Measurements from ENCODE around the gene DNAH1.

DNA sequence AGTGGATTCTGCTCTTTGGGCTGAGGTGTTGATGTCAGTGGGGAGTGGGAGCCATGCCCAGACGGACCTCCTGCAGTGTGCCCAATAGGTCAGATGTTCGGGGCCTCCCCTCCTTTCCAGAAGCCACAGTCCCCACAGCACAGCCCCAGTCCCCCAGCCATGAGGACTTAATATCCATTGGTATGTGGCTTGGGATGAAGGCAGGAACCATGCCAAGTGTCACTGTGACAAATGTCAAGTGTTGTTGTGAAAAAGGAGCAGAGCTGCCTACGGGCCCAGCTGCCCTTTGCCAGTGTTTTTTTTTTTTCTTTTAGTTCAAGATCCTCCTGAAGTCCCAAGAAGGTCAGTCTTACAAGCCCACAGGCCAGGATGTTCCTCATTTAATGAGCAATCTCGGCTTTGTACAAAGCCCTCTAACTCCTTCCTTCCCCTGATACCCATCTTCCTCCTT is 116.6 kb downstream of the DNAH1 start:
- TF ChIP-seq, protein P1, sequence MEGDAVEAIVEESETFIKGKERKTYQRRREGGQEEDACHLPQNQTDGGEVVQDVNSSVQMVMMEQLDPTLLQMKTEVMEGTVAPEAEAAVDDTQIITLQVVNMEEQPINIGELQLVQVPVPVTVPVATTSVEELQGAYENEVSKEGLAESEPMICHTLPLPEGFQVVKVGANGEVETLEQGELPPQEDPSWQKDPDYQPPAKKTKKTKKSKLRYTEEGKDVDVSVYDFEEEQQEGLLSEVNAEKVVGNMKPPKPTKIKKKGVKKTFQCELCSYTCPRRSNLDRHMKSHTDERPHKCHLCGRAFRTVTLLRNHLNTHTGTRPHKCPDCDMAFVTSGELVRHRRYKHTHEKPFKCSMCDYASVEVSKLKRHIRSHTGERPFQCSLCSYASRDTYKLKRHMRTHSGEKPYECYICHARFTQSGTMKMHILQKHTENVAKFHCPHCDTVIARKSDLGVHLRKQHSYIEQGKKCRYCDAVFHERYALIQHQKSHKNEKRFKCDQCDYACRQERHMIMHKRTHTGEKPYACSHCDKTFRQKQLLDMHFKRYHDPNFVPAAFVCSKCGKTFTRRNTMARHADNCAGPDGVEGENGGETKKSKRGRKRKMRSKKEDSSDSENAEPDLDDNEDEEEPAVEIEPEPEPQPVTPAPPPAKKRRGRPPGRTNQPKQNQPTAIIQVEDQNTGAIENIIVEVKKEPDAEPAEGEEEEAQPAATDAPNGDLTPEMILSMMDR (optimal IDR thresholded peaks at IDR 0.05 in 1 of 3, IDR thresholded peaks at IDR 0.05 in 1 of 3, conservative IDR thresholded peaks at IDR 0.05 in 1 of 3; ENCODE audit: extremely low read depth in 1 of 3, insufficient read depth in 2 of 3, low read length in 3 of 3), result no peak
- no peak for TF ChIP-seq EZH2 (IDR thresholded peaks at IDR 0.05; ENCODE audit: low read length)

All from keratinocyte (primary cell).